GM13977 (cell line): ENCODE measurements around the gene HDLBP.

Source experiments
- DNase-seq: peaks from one replicate; pipeline ENCODE4 v3.0.0; 2012; ENCODE audit warnings: low spot score
- CTCF ChIP-seq: IDR thresholded peaks from 2 replicates; pipeline ENCODE4 v1.5.1; 2012; ENCODE audit warnings: mild to moderate bottlenecking, control low read depth; ENCODE audit not compliant: insufficient read depth; ENCODE audit errors: extremely low read depth, missing control alignments
- in situ Hi-C: fragments of 300-500 bp; cut with MboI; formaldehyde crosslinking; loops from one replicate; pipeline ENCODE4 v1.12.0; 2022; ENCODE audit warnings: low sequenced_read_pairs, low pct_unique_long_range_greater_than_20kb, mixed read lengths, inconsistent platforms; ENCODE audit not compliant: unreplicated experiment

Gene HDLBP

GRCh38 chr2:241177526-241178334 lies 137.7 kb downstream of the HDLBP start:
- no peak for TF ChIP-seq CTCF
- DNase-seq, result no peak
- in situ Hi-C loops, result no loop called here
